Heart right ventricle (tissue), 16 donors: ENCODE data around the gene CAMK1D. TPM values are rescaled to one million over a fixed set of nuclear protein-coding genes. Genes with fewer than 3 reads are reported as not detected.

ENCODE experiments used
- ATAC-seq, 8 donors: fragments of 200-7000 bp; cut with Tn5 transposase; one replicate each; pipeline ENCODE4 v1.9.1; 2020; ENCODE audit warnings: mild to moderate bottlenecking in 8 of 8, moderate library complexity in 8 of 8, moderate number of reproducible peaks in 1 of 8
- DNase-seq, 2 donors: peaks; one replicate each; pipeline ENCODE4 v3.0.0-alpha.2; 2020
- H3K27ac ChIP-seq, 10 donors: fragments of 200-600 bp; sonication (generic) in 2 of 10; one replicate each; pipeline versions ENCODE4 v1.5.0 to v1.8.0; 2020 to 2022; ENCODE audit warnings: mild to moderate bottlenecking in 3 of 10
- H3K27me3 ChIP-seq, 7 donors: fragments of 200-600 bp; one replicate each; pipeline ENCODE4 v1.8.0; 2021 to 2022; ENCODE audit warnings: mild to moderate bottlenecking in 2 of 7
- H3K36me3 ChIP-seq, 9 donors: fragments of 200-600 bp; sonication (generic) in 1 of 9; one replicate each; pipeline versions ENCODE4 v1.5.0 to v1.8.0; 2020 to 2022; ENCODE audit warnings: mild to moderate bottlenecking in 2 of 9
- H3K4me1 ChIP-seq, 9 donors: fragments of 200-600 bp; sonication (generic) in 1 of 9; one replicate each; pipeline versions ENCODE4 v1.5.0 to v1.8.0; 2020 to 2022; ENCODE audit warnings: mild to moderate bottlenecking in 4 of 9
- H3K4me3 ChIP-seq, 10 donors: fragments of 200-600 bp; sonication (generic) in 2 of 10; one replicate each; pipeline versions ENCODE4 v1.5.0 to v1.8.0; 2020 to 2022; ENCODE audit warnings: mild to moderate bottlenecking in 7 of 10, moderate library complexity in 2 of 10
- H3K9me3 ChIP-seq, 11 donors: fragments of 200-600 bp in 10 of 11; sonication (generic) in 2 of 11; one replicate each; pipeline versions ENCODE4 v1.5.0 to v1.8.0; 2013 to 2022; ENCODE audit warnings: mild to moderate bottlenecking in 2 of 11, control low read depth in 1 of 11, moderate library complexity in 1 of 11
- WGBS, 2 donors: extraction: QIAGEN DNeasy Blood & Tissue Kit; methylation state at CpG; one replicate each; pipeline ENCODE4 v1.1.7; 2013; ENCODE audit warnings: inconsistent platforms in 1 of 2; 5-methylcytosine and 5-hydroxymethylcytosine counted together
- intact Hi-C, 10 donors: fragments of 100-400 bp; cut with DNase I; formaldehyde crosslinking; loops; one replicate each; pipeline versions ENCODE4 v1.11.1 to v1.14.2; 2022
- polyA plus RNA-seq, 2 donors: library from polyadenylated mRNA; stranded (reverse); fragments of 200-250 nt; gene quantifications; one replicate each; pipeline ENCODE4 v1.2.3, GENCODE V29; 2013
- total RNA-seq, 10 donors: library from RNA; stranded (reverse); fragmentation: NEBNext Ultra II Directional in 3 of 10; extraction: Animal tissue kit (Norgen Biotek cat#: 25700) in 3 of 10; gene quantifications; one replicate each; pipeline versions ENCODE4 v1.2.1 to v1.2.4, GENCODE V29; 2021 to 2023
- TF ChIP-seq, protein P1 (sequence below), 9 donors: fragments of 200-600 bp; sonication (generic) in 2 of 9; IDR thresholded peaks; one replicate each; pipeline versions ENCODE4 v1.5.0 to v1.8.0; 2021 to 2022; ENCODE audit warnings: antibody characterized with exemption in 9 of 9, mild to moderate bottlenecking in 5 of 9, moderate library complexity in 1 of 9
- donor health status: Arrhythmogenic right ventricular cardiomyopathy.
- donor health status: ischemic (EF 13 %, LVEDD 7.1; RV severe dilation, severe dysfunction).
- donor health status: healthy with polysubstance abuse.
- donor health status: DM: no; HTN: yes; CAD: no.
- donor health status: DM: no; HTN: no; CAD: no.
- donor health status: ischemic (EF 25% LVEDD 6.9; RV normal size, moderate dysfunction).
- donor health status: ischemic (EF 25% LVEDD 5.7; RV mildly dilated, moderate dysfunction).
- donor health status: healthy.
- donor health status: DM: yes; HTN: yes; CAD: no.
- donor health status: Ischemic cardiomyopathy.
- donor health status: ischemic (EF 35%, LVEDD 5.7; RV mildly dilated, moderate dysfunction).
- donor health status: nonischemic (EF 11% LVEDD 7.7; RV severe dilation, severe dysfunction).
- donor health status: DM: yes; HTN: yes; CAD: no.
- donor health status: PGD.
- donor health status: ischemic (EF 29% LVEDD 5.4; RV normal size, mild dysfunction).
- donor health status: nonischemic (EF 23%, LVEDD 6.1; RV moderate dilation, normal function).

The CAMK1D gene
- total and polyA plus RNA-seq, 12 donors: 1.3 to 17.7 (median 2.6) TPM

DNA sequence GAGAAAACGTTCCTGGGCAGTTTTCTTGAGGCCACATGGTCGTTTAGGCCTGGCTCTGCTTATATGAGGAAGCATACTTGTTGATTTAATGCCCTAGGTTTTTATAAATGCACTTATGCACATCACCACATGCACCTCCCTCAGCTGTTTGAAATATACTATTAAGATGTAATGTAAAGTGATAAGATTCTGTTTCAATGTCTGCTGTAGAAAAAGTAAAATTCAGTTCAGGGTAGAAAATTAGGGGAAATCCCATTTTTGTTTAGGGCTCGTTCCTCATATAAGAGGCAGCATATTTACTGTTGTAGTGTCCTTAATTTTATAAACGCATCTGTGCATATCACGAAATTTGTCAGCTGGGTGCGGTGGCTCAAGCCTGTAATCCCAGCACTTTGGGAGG lies 7.8 kb upstream of the CAMK1D start:
- 79 to 84% methylated on average over 6 of the region's 6 CpGs for WGBS, 2 donors

DNA sequence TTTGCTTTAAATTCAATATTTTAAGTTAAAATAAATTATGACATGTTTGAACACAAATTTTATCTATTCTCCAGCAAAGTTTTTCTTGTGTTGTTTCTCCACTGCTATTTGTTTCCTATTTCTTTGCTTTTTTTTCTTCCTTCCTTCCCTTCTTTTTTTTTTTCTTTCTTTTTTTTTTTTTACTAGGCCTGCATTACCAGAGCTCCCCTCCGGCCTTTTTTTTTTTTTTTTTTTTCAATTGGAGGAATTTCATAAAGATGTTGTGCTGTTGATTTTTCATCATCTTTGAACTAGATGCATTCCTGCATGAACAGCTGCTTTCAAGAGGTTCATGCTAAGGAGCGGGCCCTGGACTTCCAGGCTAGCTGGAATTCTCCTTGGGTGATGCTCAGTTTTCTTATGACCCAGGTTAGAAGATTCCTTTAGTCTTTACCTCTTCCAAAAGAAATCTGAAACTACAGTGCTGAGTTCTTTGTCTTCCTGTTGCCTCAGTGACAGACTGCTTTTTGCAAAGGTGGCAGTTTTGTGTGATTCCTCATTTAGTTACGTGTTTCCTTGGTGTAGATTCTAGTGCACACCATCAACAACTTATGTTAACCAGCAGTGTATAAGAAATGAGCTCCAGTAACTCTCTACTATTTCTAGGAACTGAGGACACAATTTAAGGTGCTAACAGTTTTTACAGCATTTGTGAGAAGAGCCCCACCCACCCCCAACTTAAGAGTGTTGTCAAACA lies 4.8 kb upstream of the CAMK1D start:
- H3K4me1 ChIP-seq: peaks cover 4 to 10% (median 8%) of the 10 kb centered on the region in 9 donors
- no peak for ATAC-seq
- 80 to 90% methylated on average over 3 of the region's 3 CpGs for WGBS, 2 donors
- H3K4me3 ChIP-seq: no peak overlapping the region
- H3K27ac ChIP-seq: no peak overlapping the region
- TF ChIP-seq, protein P1, sequence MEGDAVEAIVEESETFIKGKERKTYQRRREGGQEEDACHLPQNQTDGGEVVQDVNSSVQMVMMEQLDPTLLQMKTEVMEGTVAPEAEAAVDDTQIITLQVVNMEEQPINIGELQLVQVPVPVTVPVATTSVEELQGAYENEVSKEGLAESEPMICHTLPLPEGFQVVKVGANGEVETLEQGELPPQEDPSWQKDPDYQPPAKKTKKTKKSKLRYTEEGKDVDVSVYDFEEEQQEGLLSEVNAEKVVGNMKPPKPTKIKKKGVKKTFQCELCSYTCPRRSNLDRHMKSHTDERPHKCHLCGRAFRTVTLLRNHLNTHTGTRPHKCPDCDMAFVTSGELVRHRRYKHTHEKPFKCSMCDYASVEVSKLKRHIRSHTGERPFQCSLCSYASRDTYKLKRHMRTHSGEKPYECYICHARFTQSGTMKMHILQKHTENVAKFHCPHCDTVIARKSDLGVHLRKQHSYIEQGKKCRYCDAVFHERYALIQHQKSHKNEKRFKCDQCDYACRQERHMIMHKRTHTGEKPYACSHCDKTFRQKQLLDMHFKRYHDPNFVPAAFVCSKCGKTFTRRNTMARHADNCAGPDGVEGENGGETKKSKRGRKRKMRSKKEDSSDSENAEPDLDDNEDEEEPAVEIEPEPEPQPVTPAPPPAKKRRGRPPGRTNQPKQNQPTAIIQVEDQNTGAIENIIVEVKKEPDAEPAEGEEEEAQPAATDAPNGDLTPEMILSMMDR (IDR thresholded peaks at IDR 0.05): no peak
- DNase-seq: no peak
- no peaks in the 10 kb centered on the region for H3K36me3 ChIP-seq
- H3K9me3 ChIP-seq: peaks cover 0 to 15% (median 0%) of the 10 kb centered on the region in 11 donors
- peaks cover 0 to 5% (median 0%) of the 10 kb centered on the region in 7 donors for H3K27me3 ChIP-seq
- intact Hi-C loops: loop anchor here in 1 of 10 donors (10.0 kb wide), 1 partner anchor 360 kb away; no protein-coding TSS in a partner anchor

More for the DNA sequence above, 7.8 kb upstream of the CAMK1D start:
- intact Hi-C loops: loop anchor here in 1 of 10 donors (10.0 kb wide), 1 partner anchor 363 kb away; no protein-coding TSS in a partner anchor
- no peak for DNase-seq
- Histone ChIP-seq H3K9me3 (peaks cover 0 to 15% (median 0%) of the 10 kb centered on the region in 11 donors), H3K4me3 (no peak overlapping the region), H3K27ac (no peak overlapping the region), H3K36me3 (no peaks in the 10 kb centered on the region), H3K27me3 (no peaks in the 10 kb centered on the region), H3K4me1 (no peaks in the 10 kb centered on the region)
- ATAC-seq: no peak
- TF ChIP-seq, protein P1 (IDR thresholded peaks at IDR 0.05): no peak

DNA sequence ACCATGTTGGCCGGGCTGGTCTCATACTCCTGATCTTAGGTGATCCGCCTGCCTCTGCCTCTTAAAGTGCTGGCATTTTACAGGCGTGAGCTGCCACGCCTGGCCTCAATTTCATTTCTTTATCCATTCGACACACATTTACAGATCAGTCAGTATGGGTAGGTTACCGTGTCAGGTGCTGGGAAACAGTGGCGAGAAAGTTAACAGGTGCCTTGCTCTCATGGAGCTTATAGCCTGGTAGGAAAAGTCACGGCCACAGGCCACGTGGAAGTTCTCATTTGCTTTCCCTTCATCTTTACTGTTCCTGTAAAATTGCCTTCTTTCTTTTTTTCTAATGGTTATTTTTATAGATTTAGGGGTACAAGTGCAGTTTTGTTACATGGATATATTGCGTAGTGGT lies 2.6 kb upstream of the CAMK1D start:
- 91 to 95% methylated on average over 10 of the region's 10 CpGs for WGBS, 2 donors
- ATAC-seq (no peak), DNase-seq (no peak)
- intact Hi-C loops: loop anchor here in 1 of 10 donors (10.0 kb wide), 1 partner anchor 358 kb away; no protein-coding TSS in a partner anchor
- no peak overlapping the region for H3K27ac ChIP-seq
- peaks cover 4 to 26% (median 16%) of the 10 kb centered on the region in 9 donors for H3K4me1 ChIP-seq
- TF ChIP-seq, protein P1 (IDR thresholded peaks at IDR 0.05): no peak
- no peaks in the 10 kb centered on the region for H3K36me3 ChIP-seq
- peaks cover 0 to 15% (median 0%) of the 10 kb centered on the region in 11 donors for H3K9me3 ChIP-seq
- no peak overlapping the region for H3K4me3 ChIP-seq
- peaks cover 0 to 6% (median 4%) of the 10 kb centered on the region in 7 donors for H3K27me3 ChIP-seq

DNA sequence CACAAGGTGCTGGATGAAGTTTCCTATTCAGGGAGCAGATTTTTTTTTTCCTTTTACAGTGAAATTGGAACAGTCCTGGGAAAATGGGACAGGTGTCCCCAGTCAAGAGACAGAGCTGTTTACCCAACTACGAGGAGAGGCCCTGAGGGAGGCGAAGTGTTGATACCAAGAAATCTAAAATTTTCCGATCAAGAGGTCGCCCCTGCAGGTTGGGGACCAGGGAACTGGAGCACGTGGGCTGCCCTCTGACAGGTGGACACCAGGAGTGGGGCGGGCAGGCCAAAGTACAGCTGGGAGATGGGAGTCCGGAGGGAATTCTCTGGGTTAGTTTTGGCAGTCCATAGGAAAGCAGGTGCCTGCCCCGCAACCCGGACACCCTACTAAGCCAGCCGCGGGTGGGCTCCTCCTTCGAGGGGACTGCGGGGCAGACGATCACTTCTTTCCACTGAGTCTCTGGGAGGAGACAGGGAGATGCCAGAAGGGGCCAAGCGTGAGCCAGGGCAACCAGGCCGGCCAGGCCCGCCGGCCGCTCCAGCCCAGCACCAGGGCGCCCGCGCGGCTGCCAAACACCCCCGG lies 965 bp upstream of the CAMK1D start:
- H3K9me3 ChIP-seq: peaks cover 0 to 4% (median 0%) of the 10 kb centered on the region in 11 donors
- TF ChIP-seq, protein P1 (IDR thresholded peaks at IDR 0.05): no peak
- H3K36me3 ChIP-seq: no peaks in the 10 kb centered on the region
- ATAC-seq: peak in 4 of 8 donors; percentile 2 to 35 (median 9)
- peaks cover 0 to 6% (median 4%) of the 10 kb centered on the region in 7 donors for H3K27me3 ChIP-seq
- intact Hi-C loops: loop anchor here in 1 of 10 donors (10.0 kb wide), 1 partner anchor 356 kb away; no protein-coding TSS in a partner anchor
- H3K4me1 ChIP-seq: peaks cover 4 to 26% (median 16%) of the 10 kb centered on the region in 9 donors
- WGBS, 2 donors: 25 to 27% methylated on average over 24 of the region's 24 CpGs
- peak overlapping the region; percentile 8 to 93 (median 82) for H3K4me3 ChIP-seq
- peak in 1 of 2 donors; percentile 5 for DNase-seq
- H3K27ac ChIP-seq: peak overlapping the region; percentile 7 to 93 (median 78)
